Spleen (tissue), 11 donors: ENCODE measurements around the gene SAMD14. TPM values are rescaled to one million over a fixed set of nuclear protein-coding genes. Genes with fewer than 3 reads are reported as not detected.

Experiments used
- DNase-seq: peaks from one replicate; pipeline ENCODE4 v3.0.0-alpha.2; 2020
- H3K27ac ChIP-seq, 8 donors: fragments of 200-600 bp; sonication (generic) in 7 of 8; 1 replicate in 4 of 8; 2 replicates in 4 of 8; pipeline versions ENCODE4 v1.5.0 to v1.8.0; 2016 to 2021; ENCODE audit warnings: inconsistent platforms in 4 of 8, mild to moderate bottlenecking in 4 of 8, moderate library complexity in 1 of 8
- H3K27me3 ChIP-seq, 7 donors: fragments of 200-600 bp; sonication (generic) in 6 of 7; replicated peaks in 1 of 7; 1 replicate in 4 of 7; 2 replicates in 3 of 7; pipeline versions ENCODE4 v1.5.0 to v1.8.0; 2016 to 2021; ENCODE audit warnings: inconsistent platforms in 3 of 7, mild to moderate bottlenecking in 1 of 7
- H3K36me3 ChIP-seq, 6 donors: fragments of 200-600 bp; sonication (generic) in 5 of 6; 1 replicate in 4 of 6; 2 replicates in 2 of 6; pipeline versions ENCODE4 v1.5.0 to v1.8.0; 2016 to 2021; ENCODE audit warnings: inconsistent platforms in 2 of 6
- H3K4me1 ChIP-seq, 6 donors: fragments of 200-600 bp; sonication (generic) in 5 of 6; 1 replicate in 3 of 6; 2 replicates in 3 of 6; pipeline versions ENCODE4 v1.5.0 to v1.8.0; 2016 to 2021; ENCODE audit warnings: inconsistent platforms in 3 of 6
- H3K4me3 ChIP-seq, 8 donors: fragments of 200-600 bp; sonication (generic) in 7 of 8; 1 replicate in 4 of 8; 2 replicates in 4 of 8; pipeline versions ENCODE4 v1.5.0 to v1.8.0; 2016 to 2021; ENCODE audit warnings: inconsistent platforms in 4 of 8, mild to moderate bottlenecking in 4 of 8, moderate library complexity in 2 of 8
- H3K9me3 ChIP-seq, 8 donors: fragments of 200-600 bp; sonication (generic) in 7 of 8; 1 replicate in 4 of 8; 2 replicates in 4 of 8; pipeline versions ENCODE4 v1.5.0 to v1.8.0; 2016 to 2021; ENCODE audit warnings: inconsistent platforms in 4 of 8
- POLR2A ChIP-seq, 3 donors: fragments of 450-650 bp; IDR thresholded peaks; one replicate each; pipeline ENCODE4 v1.5.1; 2017; ENCODE audit warnings: antibody characterized with exemption in 3 of 3, mild to moderate bottlenecking in 1 of 3
- POLR2AphosphoS5 ChIP-seq, 3 donors: sonication (generic); formaldehyde crosslinking; IDR thresholded peaks; one replicate each; pipeline ENCODE4 v1.5.1; 2017; ENCODE audit warnings: antibody characterized with exemption in 3 of 3
- WGBS, 5 donors: extraction: QIAGEN DNeasy Blood & Tissue Kit in 3 of 5; methylation state at CpG; one replicate each; pipeline versions ENCODE4 v1.1.5 to v1.1.7; 2013 to 2018; 5-methylcytosine and 5-hydroxymethylcytosine counted together
- intact Hi-C: fragments of 100-400 bp; cut with DNase I; formaldehyde crosslinking; loops from one replicate; pipeline ENCODE4 v1.15.0; 2023; ENCODE audit warnings: low total_unique reads
- polyA plus RNA-seq, 3 donors: library from polyadenylated mRNA; stranded (reverse); fragments of 200-250 nt; gene quantifications; one replicate each; pipeline ENCODE4 v1.2.1, GENCODE V29; 2013
- total RNA-seq, 7 donors: library from RNA; depleted of rRNA in 3 of 7; stranded (reverse); fragments of >200 nt in 3 of 7; fragmentation: NEBNext Ultra II Directional in 4 of 7; extraction: Animal tissue kit (Norgen Biotek cat#: 25700) in 4 of 7; gene quantifications; one replicate each; pipeline versions ENCODE4 v1.1.0 to v1.2.1, GENCODE V29; 2016 to 2021
- TF ChIP-seq, protein P1 (sequence below), 11 experiments: fragments of 200-600 bp in 7 of 11; fragments of 450-650 bp in 4 of 11; sonication (generic) in 4 of 11; IDR thresholded peaks in 8 of 11; conservative IDR thresholded peaks in 3 of 11; 1 replicate in 7 of 11; 2 replicates in 4 of 11; pipeline versions ENCODE4 v1.4.0 to v1.8.0; 2016 to 2021; ENCODE audit warnings: antibody characterized with exemption in 11 of 11, inconsistent platforms in 4 of 11, mild to moderate bottlenecking in 1 of 11
- donor health status: healthy with polysubstance abuse.
- donor health status: DM: no; HTN: no; CAD: no; lungs with moderate emphysema.
- donor health status: DM: no; HTN: no; CAD: no.
- donor health status: Bipolar disorder and iron deficiency.
- donor health status: healthy.
- donor health status: DM: no; HTN: no; CAD: no.
- donor health status: DM: yes; HTN: yes; CAD: no.

SAMD14 gene
- total and polyA plus RNA-seq, 10 donors = 1.1 to 7.5 (median 2.1) TPM

DNA sequence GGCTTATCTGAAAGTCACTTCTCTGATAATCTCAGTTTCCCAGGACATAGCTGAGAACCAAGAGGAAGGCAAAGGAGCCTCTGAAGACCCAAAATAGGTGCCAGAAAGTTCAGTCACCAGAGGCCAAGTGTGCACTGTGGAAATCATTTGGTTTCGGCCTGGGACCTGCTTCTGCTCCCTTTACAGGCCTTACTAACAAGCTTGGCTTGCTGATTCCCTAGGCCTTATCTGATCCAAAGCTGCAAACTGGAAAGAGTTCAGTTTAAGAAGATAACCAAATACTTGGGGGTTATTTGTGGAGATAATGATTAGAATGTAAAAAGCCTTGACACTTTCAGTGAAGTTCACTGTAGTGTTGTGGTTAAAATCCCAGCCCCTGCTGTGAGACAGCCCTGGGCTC, 57.0 kb downstream of the SAMD14 start:
- TF ChIP-seq, protein P1, sequence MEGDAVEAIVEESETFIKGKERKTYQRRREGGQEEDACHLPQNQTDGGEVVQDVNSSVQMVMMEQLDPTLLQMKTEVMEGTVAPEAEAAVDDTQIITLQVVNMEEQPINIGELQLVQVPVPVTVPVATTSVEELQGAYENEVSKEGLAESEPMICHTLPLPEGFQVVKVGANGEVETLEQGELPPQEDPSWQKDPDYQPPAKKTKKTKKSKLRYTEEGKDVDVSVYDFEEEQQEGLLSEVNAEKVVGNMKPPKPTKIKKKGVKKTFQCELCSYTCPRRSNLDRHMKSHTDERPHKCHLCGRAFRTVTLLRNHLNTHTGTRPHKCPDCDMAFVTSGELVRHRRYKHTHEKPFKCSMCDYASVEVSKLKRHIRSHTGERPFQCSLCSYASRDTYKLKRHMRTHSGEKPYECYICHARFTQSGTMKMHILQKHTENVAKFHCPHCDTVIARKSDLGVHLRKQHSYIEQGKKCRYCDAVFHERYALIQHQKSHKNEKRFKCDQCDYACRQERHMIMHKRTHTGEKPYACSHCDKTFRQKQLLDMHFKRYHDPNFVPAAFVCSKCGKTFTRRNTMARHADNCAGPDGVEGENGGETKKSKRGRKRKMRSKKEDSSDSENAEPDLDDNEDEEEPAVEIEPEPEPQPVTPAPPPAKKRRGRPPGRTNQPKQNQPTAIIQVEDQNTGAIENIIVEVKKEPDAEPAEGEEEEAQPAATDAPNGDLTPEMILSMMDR (IDR thresholded peaks at IDR 0.05 in 8 of 11, conservative IDR thresholded peaks at IDR 0.05 in 3 of 11) = no peak
- TF ChIP-seq POLR2A (IDR thresholded peaks at IDR 0.05) (no peak), POLR2AphosphoS5 (IDR thresholded peaks at IDR 0.05) (no peak)
- H3K36me3 ChIP-seq = peaks cover 0 to 100% (median 29%) of the 10 kb centered on the region in 6 donors
- intact Hi-C loops = no loop called here
- no peaks in the 10 kb centered on the region for H3K27me3 ChIP-seq
- DNase-seq = no peak
- H3K4me3 ChIP-seq = no peak overlapping the region
- H3K4me1 ChIP-seq = no peaks in the 10 kb centered on the region
- WGBS, 5 donors = 91 to 100% (median 96%) methylated on average over 1 of the region's 1 CpG
- H3K27ac ChIP-seq = no peak overlapping the region
- peaks cover 0 to 5% (median 0%) of the 10 kb centered on the region in 8 donors for H3K9me3 ChIP-seq

DNA sequence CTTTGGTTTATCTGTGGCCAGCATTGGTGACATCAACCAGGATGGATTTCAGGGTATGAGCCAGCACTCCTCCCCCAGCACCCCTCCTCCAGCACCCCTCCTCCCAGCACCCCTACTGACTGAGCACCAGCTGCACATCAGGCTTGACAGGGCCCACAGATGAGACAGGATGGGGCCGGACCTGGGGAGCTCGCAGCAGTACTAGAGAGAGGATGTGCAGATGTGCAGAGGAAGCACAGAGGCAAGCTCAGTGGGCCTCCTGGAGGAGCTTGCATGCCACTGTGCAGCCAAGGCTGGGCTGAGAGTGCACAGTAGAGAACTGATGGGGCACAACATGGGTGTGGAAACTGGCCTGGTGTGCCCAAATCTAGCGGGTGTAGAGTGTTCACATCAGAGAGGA, 57.8 kb downstream of the SAMD14 start:
- H3K27ac ChIP-seq = no peak overlapping the region
- H3K4me1 ChIP-seq = no peaks in the 10 kb centered on the region
- WGBS, 5 donors = 70 to 83% (median 78%) methylated on average over 3 of the region's 3 CpGs
- no peak for DNase-seq
- H3K27me3 ChIP-seq = no peaks in the 10 kb centered on the region
- intact Hi-C loops = no loop called here
- H3K4me3 ChIP-seq = no peak overlapping the region
- peaks cover 0 to 5% (median 0%) of the 10 kb centered on the region in 8 donors for H3K9me3 ChIP-seq
- TF ChIP-seq, protein P1 (IDR thresholded peaks at IDR 0.05 in 8 of 11, conservative IDR thresholded peaks at IDR 0.05 in 3 of 11) = no peak
- TF ChIP-seq POLR2AphosphoS5 (IDR thresholded peaks at IDR 0.05) = no peak
- H3K36me3 ChIP-seq = peaks cover 0 to 97% (median 25%) of the 10 kb centered on the region in 6 donors

DNA sequence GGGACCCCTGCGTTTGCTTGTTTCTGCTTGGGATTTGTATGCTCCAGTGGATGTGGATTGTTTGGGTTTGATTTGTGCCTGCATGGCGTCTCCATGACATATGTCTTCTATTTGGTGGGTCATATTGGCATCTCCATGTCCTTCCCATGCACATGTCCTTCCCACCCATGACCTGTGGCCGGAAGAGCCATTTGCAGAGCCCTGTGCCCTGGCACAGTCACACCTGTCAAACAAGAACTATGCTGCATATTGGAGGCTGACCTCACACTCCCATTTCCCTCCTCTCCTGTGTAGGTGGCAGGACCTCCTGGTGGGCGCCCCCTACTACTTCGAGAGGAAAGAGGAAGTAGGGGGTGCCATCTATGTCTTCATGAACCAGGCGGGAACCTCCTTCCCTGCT, 58.3 kb downstream of the SAMD14 start:
- TF ChIP-seq POLR2AphosphoS5 (IDR thresholded peaks at IDR 0.05) (no peak), POLR2A (IDR thresholded peaks at IDR 0.05) (no peak)
- TF ChIP-seq, protein P1 (IDR thresholded peaks at IDR 0.05 in 8 of 11, conservative IDR thresholded peaks at IDR 0.05 in 3 of 11) = no peak
- peaks cover 0 to 5% (median 0%) of the 10 kb centered on the region in 8 donors for H3K9me3 ChIP-seq
- no peak overlapping the region for H3K27ac ChIP-seq
- intact Hi-C loops = no loop called here
- no peak for DNase-seq
- no peaks in the 10 kb centered on the region for H3K27me3 ChIP-seq
- H3K36me3 ChIP-seq = peaks cover 0 to 97% (median 23%) of the 10 kb centered on the region in 6 donors
- H3K4me1 ChIP-seq = no peaks in the 10 kb centered on the region
- WGBS, 5 donors = 76 to 94% (median 85%) methylated on average over 6 of the region's 6 CpGs
- H3K4me3 ChIP-seq = no peak overlapping the region

DNA sequence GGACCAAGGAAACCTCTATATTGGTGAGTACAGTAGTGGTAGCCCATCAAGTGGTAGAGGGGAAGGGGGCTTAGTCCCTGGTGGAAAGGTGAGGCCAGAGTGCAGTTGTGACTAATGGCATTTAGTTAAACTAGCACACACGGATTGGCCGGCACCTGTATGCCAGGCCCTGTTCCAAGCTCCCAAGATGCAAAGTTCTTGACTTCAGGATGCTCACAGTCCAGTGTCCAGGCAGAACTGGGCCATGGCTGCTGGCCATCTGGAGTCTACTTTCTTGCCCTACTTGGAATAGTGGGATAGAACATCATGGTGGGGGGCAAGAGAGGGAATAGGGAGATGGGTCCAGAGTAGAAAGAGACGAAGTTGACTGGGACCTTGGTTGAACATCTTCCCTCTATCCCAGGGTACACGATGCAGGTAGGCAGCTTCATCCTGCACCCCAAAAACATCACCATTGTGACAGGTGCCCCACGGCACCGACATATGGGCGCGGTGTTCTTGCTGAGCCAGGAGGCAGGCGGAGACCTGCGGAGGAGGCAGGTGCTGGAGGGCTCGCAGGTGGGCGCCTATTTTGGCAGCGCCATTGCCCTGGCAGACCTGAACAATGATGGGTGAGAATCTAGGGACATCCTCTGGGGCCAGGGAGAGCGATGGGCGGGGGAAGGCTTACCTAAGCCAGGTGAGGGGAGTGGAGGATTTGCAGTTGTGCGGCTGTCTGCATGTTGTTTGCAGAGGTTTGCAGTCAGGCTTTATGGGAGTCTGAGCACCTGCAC, 58.9 kb downstream of the SAMD14 start:
- intact Hi-C loops = no loop called here
- Histone ChIP-seq H3K4me3 (no peak overlapping the region), H3K4me1 (no peaks in the 10 kb centered on the region), H3K36me3 (peaks cover 0 to 91% (median 22%) of the 10 kb centered on the region in 6 donors), H3K27me3 (no peaks in the 10 kb centered on the region), H3K9me3 (peaks cover 0 to 5% (median 0%) of the 10 kb centered on the region in 8 donors), H3K27ac (no peak overlapping the region)
- TF ChIP-seq POLR2A (IDR thresholded peaks at IDR 0.05) (no peak), POLR2AphosphoS5 (IDR thresholded peaks at IDR 0.05) (no peak)
- TF ChIP-seq, protein P1 (IDR thresholded peaks at IDR 0.05 in 8 of 11, conservative IDR thresholded peaks at IDR 0.05 in 3 of 11) = no peak
- WGBS, 5 donors = 89 to 97% (median 95%) methylated on average over 16 of the region's 16 CpGs
- peak; percentile 44 for DNase-seq
